ENCODE data around the gene ADA.
A peak's percentile ranks its signal among the peaks of the same experiment; 100 is the strongest.
"Not testable (repeated sequence)": the region's sequence is repeated elsewhere in the genome, so short reads cannot be mapped to it uniquely, and the experiment has no call there.

ADA gene

DNA sequence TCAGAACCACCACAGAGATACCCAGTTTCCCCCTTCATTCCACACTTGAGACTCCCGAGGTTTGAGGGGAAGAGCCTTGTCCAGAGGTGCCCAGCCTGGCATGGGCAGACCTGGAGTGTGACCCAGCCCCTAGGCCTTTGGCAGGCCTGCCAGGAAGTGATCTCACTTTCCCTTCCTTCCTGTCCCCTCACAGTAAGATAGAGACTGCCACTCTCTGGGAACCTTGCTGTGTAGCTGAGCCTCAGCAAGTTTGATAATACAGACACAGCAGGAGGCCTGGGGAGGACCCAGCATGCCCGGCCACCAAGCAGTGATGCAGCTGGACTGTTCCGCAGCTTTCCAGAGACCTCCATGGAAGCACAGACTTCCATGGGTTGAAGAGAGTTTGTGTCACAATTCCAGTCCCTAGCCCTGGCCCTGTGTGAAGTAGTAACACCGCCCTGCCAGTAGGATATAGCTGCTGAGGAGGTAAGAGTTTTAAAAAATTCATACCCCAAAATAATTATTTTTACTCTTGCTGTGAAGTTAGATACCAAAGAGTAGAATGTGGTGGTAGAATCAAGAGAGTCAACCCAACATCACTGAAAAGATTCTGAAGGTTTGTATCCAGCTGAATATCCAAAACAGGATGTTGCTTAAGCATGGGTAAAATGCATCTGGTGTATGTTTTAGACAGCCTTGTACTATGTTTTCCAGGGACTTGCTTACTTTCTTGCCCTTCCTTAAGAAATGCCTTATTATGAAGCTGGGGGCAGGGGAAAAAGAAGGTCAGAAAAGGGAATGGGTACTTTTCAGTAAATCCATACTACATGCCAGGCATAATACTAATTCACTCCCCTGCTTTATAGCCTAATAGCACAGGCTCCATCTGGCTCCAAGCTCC lies 52.8 kb downstream of the ADA start:
- DNase-seq: no peak
- ATAC-seq: peak; percentile 62

GRCh38 chr20:44597930-44598329 lies 53.6 kb downstream of the ADA start:
- no peak for ATAC-seq

GRCh38 chr20:44597516-44597915 lies 54.0 kb downstream of the ADA start:
- no peak for DNase-seq

More at GRCh38 chr20:44597930-44598329, 53.6 kb downstream of the ADA start:
- DNase-seq: no peak

DNA sequence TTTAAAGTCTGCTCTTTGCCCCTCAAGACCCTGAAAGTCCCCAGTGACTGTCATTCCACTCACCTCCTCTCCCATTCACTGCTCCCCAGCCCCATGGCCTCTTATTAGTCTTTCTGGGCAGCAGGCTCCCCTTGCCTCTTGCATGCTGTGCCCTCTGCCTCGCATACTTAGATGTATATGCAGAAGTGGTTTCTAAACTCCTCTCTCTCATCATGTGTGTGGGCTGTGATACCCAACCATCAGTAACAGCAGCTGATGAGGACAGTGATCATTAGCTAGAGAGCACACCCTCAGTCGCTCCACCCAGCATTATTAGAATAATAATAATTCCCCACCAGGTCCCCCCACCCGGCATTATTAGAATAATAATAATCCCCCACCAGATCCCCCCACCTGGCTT lies 54.6 kb downstream of the ADA start:
- ATAC-seq: no peak

More at GRCh38 chr20:44597516-44597915, 54.0 kb downstream of the ADA start:
- ATAC-seq: no peak

GRCh38 chr20:44596010-44596409 lies 55.5 kb downstream of the ADA start:
- no peak for DNase-seq
- no peak for ATAC-seq

More for the DNA sequence above, 54.6 kb downstream of the ADA start:
- no peak for DNase-seq

DNA sequence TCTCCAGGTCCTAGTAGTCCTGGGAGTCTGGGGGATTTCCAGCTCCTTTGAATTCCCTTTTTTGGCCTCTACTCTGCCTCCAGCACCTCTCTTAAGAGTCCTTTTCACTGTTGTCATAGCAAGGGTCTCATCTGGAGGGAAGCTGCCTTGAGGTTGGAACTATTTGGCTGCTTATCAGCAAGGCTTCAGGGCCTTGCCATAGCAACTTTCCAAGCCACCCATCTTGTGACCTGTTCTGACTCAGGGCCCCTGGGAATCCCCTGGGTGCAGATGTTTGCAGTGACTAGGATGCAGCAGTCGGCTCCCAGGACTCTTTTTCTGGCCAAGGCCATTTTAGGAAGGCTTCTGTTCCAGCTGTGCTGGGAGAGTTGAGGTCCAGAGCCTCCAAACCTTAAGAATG lies 56.8 kb downstream of the ADA start:
- DNase-seq (peak; percentile 47), ATAC-seq (peak; percentile 89)

DNA sequence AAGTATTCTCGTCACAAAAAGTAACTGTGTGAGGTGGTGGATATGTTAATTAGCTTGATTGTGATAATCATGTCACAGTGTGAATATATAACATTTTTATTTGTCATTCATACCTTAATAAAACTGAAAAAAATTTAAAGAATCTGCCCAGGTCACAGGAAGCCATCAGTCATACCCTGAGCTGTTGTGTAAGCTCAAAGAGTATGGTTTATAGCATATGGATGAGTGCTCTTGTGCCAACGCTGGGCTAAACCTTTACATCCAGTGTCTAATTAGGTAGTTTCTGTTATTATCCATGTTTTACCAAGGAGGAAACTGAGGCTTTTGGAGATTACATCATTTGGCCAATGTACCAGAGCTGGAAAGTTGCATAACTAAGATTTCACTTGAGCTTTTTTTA lies 57.7 kb downstream of the ADA start:
- ATAC-seq: no peak

DNA sequence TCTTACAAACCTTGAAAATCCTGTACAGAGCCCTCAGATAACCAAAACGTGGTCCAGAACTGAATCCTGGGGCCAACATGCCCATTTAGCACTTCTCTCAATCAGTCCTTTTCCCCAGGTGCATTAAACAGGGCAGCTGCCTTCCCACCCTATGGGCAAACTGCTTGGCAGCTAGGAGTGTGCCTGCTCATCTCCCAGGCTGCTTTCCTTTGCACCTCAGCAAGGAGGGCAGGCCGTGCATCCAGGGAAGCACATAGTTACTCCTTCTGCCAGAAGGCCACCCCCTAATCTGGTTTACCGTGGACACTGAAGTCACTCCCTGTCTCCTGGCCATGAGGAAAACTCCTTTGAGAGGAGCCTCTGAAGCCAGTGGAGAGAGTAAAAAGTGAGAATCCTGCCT lies 59.1 kb downstream of the ADA start:
- ATAC-seq (no peak), DNase-seq (no peak)

More for the DNA sequence above, 57.7 kb downstream of the ADA start:
- DNase-seq: no peak

- DNase-seq: no peak
- no peak for ATAC-seq
These were observed 60.3 kb downstream of the ADA start for GRCh38 chr20:44590980-44591778.

GRCh38 chr20:44589537-44589936 lies 62.0 kb downstream of the ADA start:
- ATAC-seq (no peak), DNase-seq (no peak)

DNA sequence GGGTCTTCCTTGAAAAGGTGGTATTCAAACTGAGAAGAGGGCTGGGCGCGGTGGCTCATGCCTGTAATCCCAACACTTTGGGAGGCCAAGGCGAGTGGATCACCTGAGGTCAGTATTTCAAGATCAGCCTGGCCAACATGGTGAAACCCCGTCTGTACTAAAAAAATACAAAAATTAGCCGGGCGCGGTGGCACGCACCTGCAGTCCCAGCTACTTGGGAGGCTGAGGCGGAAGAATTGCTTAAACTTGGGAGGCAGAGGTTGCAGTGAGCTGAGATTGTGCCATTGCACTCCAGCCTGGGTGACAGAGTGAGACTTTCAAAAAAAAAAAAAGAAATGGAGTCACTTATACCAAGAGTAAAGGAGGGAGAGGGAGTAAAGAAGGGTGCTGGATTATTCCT lies 63.2 kb downstream of the ADA start:
- not testable (repeated sequence) for DNase-seq, ATAC-seq

DNA sequence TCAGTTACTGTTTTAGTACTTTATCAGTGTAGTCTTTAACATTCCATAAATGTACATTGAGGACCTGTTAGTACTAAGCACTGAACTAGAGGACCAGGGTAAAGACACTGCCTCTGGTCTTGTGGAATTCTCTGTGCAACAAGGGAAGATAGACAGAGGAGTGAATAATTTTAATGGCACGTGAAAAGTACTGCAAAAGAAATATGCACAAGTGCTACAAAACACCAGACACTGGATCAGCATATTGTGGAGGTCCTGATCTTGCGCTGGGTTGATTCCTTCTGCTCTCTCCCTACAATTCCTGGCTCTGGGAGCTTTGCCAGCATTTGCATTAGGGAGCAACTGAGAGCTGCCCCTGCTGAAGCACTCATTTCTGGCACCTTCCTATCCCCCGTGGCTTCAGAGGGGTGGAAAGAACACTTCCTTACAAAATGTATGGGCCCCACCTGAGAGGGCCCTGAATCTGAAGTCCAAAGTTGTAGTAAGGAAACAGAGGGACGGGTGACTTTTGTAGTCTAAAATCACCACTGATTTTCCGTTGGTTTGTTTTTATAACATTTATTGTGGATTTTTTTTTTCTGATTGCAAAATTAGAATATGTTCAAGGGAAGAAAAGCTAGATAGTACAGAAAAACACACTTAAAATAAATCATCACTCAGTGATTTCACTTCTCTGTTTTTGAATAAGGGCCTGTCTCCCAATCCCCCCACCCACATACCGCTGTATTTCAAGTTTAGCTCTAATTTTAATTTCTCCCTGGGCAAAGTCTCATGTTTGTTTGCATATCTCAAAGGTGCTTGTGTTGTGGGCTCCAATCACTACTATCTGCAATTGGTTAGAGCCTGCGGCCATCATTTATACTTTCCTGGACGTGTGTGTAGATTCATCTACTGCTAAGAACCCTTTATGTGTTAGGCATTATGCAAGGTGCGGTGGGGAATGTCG lies 64.2 kb downstream of the ADA start:
- ATAC-seq: no peak

GRCh38 chr20:44586289-44586911 lies 65.1 kb downstream of the ADA start:
- DNase-seq (peak; percentile 26), ATAC-seq (peak; percentile 71)

More for the DNA sequence above, 64.2 kb downstream of the ADA start:
- no peak for DNase-seq

DNA sequence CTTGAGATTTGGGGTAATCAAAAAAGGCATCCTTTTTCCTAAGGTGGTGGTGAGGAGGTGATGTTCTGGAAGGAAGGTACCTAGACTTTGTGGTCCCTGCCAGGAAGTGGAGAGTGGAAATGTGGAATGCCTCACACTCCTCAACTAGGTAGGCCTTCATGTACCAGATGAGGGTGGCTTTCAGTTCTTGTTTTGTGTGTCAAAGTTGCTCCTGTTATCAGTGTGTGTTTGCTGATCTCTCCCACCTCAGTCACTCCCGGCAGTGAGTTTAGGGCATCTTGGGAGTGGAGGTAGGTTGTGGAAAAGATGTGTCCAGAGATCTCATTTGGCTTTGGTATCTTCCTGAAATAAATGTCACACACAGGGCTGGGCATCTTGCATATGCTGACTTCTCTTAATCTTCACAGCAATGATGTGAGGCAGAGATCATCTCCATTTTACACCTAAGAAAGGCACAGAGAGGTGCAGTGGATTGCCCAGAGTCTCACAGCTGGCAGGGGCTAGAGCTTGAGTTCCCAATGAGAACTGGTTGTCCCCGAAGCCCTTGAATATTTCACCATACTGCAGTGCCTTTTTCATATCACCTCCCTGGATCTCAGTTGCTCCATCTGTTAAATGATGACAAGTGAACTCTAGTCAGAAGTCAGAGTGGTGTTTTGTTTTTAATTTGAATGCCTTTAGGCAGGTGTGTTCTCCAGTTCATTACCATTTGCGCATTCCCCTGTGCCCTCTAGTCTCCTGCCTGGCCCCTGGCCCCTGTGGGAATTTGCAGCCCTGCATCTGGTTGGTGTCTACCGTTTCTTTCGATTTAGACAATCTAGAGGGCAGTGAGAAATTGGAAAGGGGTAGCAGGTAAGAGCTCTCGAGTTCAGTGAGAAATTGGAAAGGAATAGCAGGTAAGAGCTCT lies 66.2 kb downstream of the ADA start:
- ATAC-seq: no peak
- no peak for DNase-seq

DNA sequence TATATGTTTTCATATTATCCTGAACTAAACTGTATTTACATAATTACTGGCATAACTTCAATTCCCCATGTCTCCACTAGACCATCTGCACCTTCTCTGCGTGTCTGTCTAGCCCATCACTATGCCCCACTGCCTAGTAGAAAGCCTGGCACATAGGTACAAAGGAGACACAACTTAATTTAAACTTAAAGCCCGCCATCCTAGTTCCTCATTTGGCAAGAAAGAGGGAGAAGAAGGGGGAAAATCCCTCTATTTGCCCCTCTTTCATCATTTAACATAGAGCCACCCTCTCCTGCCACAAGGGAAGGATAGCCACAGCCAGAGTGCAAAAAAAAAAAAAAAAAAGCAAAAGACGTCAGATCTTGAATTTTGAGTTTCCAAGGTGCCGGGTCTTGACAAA lies 67.3 kb downstream of the ADA start:
- ATAC-seq (no peak), DNase-seq (no peak)

DNA sequence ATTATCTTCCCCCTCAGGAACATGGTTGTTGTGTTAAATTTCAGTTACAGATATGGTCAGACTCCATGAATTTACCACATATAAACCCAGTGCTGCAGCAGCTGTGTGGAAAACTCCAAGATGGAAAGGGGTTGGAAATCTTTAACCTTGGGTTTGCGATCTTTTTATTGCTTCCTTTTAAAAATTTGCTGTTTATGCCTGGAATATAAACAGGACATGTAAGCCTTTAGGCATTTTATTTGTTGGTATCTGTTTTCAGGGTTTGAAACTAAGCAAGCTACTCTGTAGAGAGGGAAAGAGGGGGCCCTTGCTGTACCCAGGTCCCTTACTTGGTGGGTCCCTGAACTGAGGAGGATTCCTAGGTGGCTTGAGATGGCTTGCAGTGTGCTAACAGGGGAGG lies 68.3 kb downstream of the ADA start:
- ATAC-seq (no peak), DNase-seq (no peak)

GRCh38 chr20:44582311-44583025 lies 69.0 kb downstream of the ADA start, which contains the start of gene PKIG:
PKIG (plus strand) TSS chr20:44582579; CDS start chr20:44614557, 31,978 bp downstream.
- DNase-seq: no peak
- no peak for ATAC-seq

DNA sequence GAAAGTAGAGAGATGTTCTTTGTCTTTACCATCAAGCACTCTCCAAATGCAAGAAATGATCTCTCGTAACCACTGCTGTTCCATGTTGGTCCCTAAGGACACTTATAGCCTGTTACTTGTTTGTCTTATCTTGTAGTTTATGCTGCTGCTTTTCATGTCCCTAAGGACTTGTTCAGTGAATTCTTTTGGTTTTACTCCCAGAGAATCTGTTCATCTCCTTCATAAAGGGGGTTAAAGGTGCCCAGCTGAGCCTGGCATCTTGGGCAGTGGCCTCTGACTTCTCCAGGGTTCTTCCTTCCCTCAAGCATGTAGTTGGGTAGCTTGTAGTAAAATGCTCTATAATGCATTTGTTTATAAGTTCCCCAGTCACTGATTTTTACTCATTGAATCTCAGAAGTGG lies 70.0 kb downstream of the ADA start:
- ATAC-seq: no peak

DNA sequence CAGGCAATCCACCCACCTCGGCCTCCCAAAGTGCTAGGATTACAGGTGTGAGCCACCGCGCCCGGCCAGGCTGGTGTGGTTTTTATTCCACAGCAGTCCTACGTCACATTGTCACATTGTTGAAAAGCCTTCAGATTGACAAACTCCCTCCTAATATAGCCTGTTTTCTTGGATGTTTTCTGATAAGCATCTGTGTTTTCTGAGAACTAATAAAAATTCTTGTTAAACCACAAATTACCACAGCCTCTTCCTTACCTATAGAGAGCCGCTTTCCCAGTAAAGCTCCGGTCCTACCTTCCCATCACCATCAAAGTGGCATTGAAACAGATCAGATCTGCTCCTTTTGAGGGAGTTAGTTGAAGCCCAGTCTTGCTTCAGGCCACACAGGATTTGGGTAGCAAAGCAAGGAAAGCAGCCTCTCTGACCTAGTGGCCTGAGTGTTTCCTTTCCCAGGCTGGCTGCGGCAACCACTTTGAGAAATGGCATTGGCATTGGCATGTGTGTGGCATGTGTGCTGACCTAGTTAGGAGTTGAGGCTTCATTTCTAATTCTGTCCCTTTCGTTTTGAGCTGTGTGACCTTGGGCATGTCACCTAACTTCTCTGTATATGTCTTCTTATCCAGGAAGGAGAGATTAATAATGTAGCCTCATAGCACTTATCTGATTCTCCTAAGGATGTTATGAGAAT lies 70.8 kb downstream of the ADA start:
- DNase-seq: no peak
- ATAC-seq: no peak

More for the DNA sequence above, 70.0 kb downstream of the ADA start:
- no peak for DNase-seq

Data from stimulated activated naive CD8-positive, alpha-beta T cell treated with anti-CD3 and anti-CD28 coated beads, Interleukin-15, Interleukin-2, amounts not matched to agents 100 U/mL and 50 U/mL, for 24 hours (primary cell).